CD8-positive, alpha-beta memory T cell (primary cell): Measurements from ENCODE around the gene SRGAP1. TPM values are rescaled to one million over a fixed set of nuclear protein-coding genes. Genes with fewer than 3 reads are reported as not detected.
"Not testable (repeated sequence)": the region's sequence is repeated elsewhere in the genome, so short reads cannot be mapped to it uniquely, and the experiment has no call there.

ENCODE experiments used
- CTCF ChIA-PET: fragments of 350-600 bp; sonication (Branson Sonifier 250); formaldehyde crosslinking; loops from one replicate; lab custom pipeline; 2021; ENCODE audit warnings: antibody characterized with exemption; lab: Charles Lee
- POLR2A ChIA-PET: fragments of 350-600 bp; sonication (Branson Sonifier 250); formaldehyde crosslinking; loops from one replicate; lab custom pipeline; 2021; ENCODE audit warnings: antibody characterized with exemption; lab: Charles Lee
- DNase-seq, 5 donors: peaks; one replicate each; pipeline versions ENCODE4 v3.0.0 to v3.0.0-alpha.2; 2020 to 2022; ENCODE audit warnings: mixed read lengths in 1 of 5
- H3K27ac ChIP-seq: one replicate; pipeline ENCODE4 v1.7.0; 2013; ENCODE audit warnings: low read depth, mild to moderate bottlenecking, low read length, moderate library complexity
- H3K27me3 ChIP-seq: 2 replicates; pipeline ENCODE4 v1.7.0; 2013; ENCODE audit warnings: low read length, mild to moderate bottlenecking; ENCODE audit not compliant: insufficient read depth, poor library complexity, severe bottlenecking
- H3K36me3 ChIP-seq: 2 replicates; pipeline ENCODE4 v1.7.0; 2013; ENCODE audit warnings: mild to moderate bottlenecking, low read length, moderate library complexity; ENCODE audit not compliant: insufficient read depth
- H3K4me1 ChIP-seq: 2 replicates; pipeline ENCODE4 v1.7.0; 2013; ENCODE audit warnings: mild to moderate bottlenecking, low read length, moderate library complexity; ENCODE audit not compliant: insufficient read depth
- H3K4me3 ChIP-seq: 2 replicates; pipeline ENCODE4 v1.7.0; 2013; ENCODE audit warnings: mild to moderate bottlenecking, low read length
- H3K9me3 ChIP-seq: 2 replicates; pipeline ENCODE4 v1.7.0; 2013; ENCODE audit warnings: mild to moderate bottlenecking, low read length
- H3K27ac Mint-ChIP-seq, 8 donors: one replicate each; pipeline ENCODE4 v1.8.0; 2020 to 2021; ENCODE audit warnings: mixed read lengths in 8 of 8, mild to moderate bottlenecking in 6 of 8, inconsistent platforms in 3 of 8, moderate library complexity in 3 of 8
- H3K27me3 Mint-ChIP-seq, 2 donors: one replicate each; pipeline ENCODE4 v1.8.0; 2020 to 2021; ENCODE audit warnings: mixed read lengths in 2 of 2, mild to moderate bottlenecking in 1 of 2, moderate library complexity in 1 of 2
- H3K36me3 Mint-ChIP-seq, 3 donors: one replicate each; pipeline ENCODE4 v1.8.0; 2020 to 2021; ENCODE audit warnings: mixed read lengths in 3 of 3, inconsistent platforms in 1 of 3, mild to moderate bottlenecking in 1 of 3
- H3K4me1 Mint-ChIP-seq, 3 donors: one replicate each; pipeline ENCODE4 v1.8.0; 2020 to 2021; ENCODE audit warnings: mixed read lengths in 3 of 3, inconsistent platforms in 1 of 3, mild to moderate bottlenecking in 1 of 3
- H3K4me3 Mint-ChIP-seq, 7 donors: one replicate each; pipeline ENCODE4 v1.8.0; 2020 to 2021; ENCODE audit warnings: mixed read lengths in 7 of 7, mild to moderate bottlenecking in 6 of 7, moderate library complexity in 4 of 7, inconsistent platforms in 2 of 7
- H3K9me3 Mint-ChIP-seq, 5 donors: one replicate each; pipeline ENCODE4 v1.8.0; 2020 to 2022; ENCODE audit warnings: mixed read lengths in 5 of 5, mild to moderate bottlenecking in 3 of 5, moderate library complexity in 2 of 5, inconsistent platforms in 1 of 5
- polyA plus RNA-seq: library from polyadenylated mRNA; unstranded; fragments of 300-500 nt; fragmentation: Illumina TruSeq; gene quantifications from one replicate; pipeline ENCODE4 v1.2.3, GENCODE V29; 2021
- total RNA-seq, 2 experiments: library from RNA; stranded (reverse); gene quantifications; one replicate each; pipeline ENCODE4 v1.2.3, GENCODE V29; 2021

SRGAP1 gene
- total and polyA plus RNA-seq, 3 experiments from 2014 or later: 0.09 to 0.64 (median 0.61) TPM

GRCh38 chr12:64006211-64006825, 161.8 kb downstream of the SRGAP1 start:
- Histone ChIP-seq H3K36me3 (no peaks in the 10 kb centered on the region), H3K4me1 (no peaks in the 10 kb centered on the region), H3K27ac (no peak overlapping the region), H3K4me3 (no peak overlapping the region), H3K27me3 (no peaks in the 10 kb centered on the region), H3K9me3 (no peaks in the 10 kb centered on the region)
- H3K4me1 Mint-ChIP-seq: no peaks in the 10 kb centered on the region
- peaks cover 0 to 2% of the 10 kb centered on the region in 2 donors for H3K27me3 Mint-ChIP-seq
- CTCF ChIA-PET: no interaction called here
- DNase-seq: no peak
- no peaks in the 10 kb centered on the region for H3K36me3 Mint-ChIP-seq
- H3K9me3 Mint-ChIP-seq: peaks cover 0 to 6% (median 3%) of the 10 kb centered on the region in 5 donors
- H3K4me3 Mint-ChIP-seq: no peak overlapping the region
- no peak overlapping the region for H3K27ac Mint-ChIP-seq
- POLR2A ChIA-PET: no interaction called here

GRCh38 chr12:64007853-64008252, 163.4 kb downstream of the SRGAP1 start:
- ChIA-PET POLR2A (no interaction called here), CTCF (no interaction called here)
- Mint-ChIP-seq H3K4me1 (no peaks in the 10 kb centered on the region), H3K36me3 (no peaks in the 10 kb centered on the region), H3K4me3 (no peak overlapping the region), H3K9me3 (peaks cover 0 to 6% (median 2%) of the 10 kb centered on the region in 5 donors), H3K27ac (no peak overlapping the region), H3K27me3 (peaks cover 0 to 2% of the 10 kb centered on the region in 2 donors)
- Histone ChIP-seq H3K4me1 (no peaks in the 10 kb centered on the region), H3K27me3 (no peaks in the 10 kb centered on the region), H3K4me3 (no peak overlapping the region), H3K27ac (no peak overlapping the region), H3K9me3 (no peaks in the 10 kb centered on the region), H3K36me3 (no peaks in the 10 kb centered on the region)
- DNase-seq: no peak

- Mint-ChIP-seq H3K36me3 (no peaks in the 10 kb centered on the region), H3K27ac (no peak overlapping the region), H3K27me3 (no peaks in the 10 kb centered on the region), H3K4me3 (no peak overlapping the region), H3K9me3 (peaks cover 0 to under 1% (median 0%) of the 10 kb centered on the region in 5 donors), H3K4me1 (no peaks in the 10 kb centered on the region)
- Histone ChIP-seq H3K36me3 (no peaks in the 10 kb centered on the region), H3K27ac (no peak overlapping the region), H3K9me3 (no peaks in the 10 kb centered on the region), H3K4me1 (no peaks in the 10 kb centered on the region), H3K27me3 (no peaks in the 10 kb centered on the region), H3K4me3 (no peak overlapping the region)
- ChIA-PET CTCF (no interaction called here), POLR2A (no interaction called here)
- no peak for DNase-seq
Observed at GRCh38 chr12:64008596-64008995, 164.1 kb downstream of the SRGAP1 start.

- Histone ChIP-seq H3K27ac (no peak overlapping the region), H3K9me3 (no peaks in the 10 kb centered on the region), H3K27me3 (no peaks in the 10 kb centered on the region), H3K4me1 (no peaks in the 10 kb centered on the region), H3K36me3 (no peaks in the 10 kb centered on the region), H3K4me3 (no peak overlapping the region)
- Mint-ChIP-seq H3K4me1 (no peaks in the 10 kb centered on the region), H3K4me3 (no peak overlapping the region), H3K36me3 (no peaks in the 10 kb centered on the region), H3K27me3 (peaks cover 0 to 2% of the 10 kb centered on the region in 2 donors), H3K27ac (no peak overlapping the region), H3K9me3 (no peaks in the 10 kb centered on the region)
- POLR2A ChIA-PET: no interaction called here
- no peak for DNase-seq
- CTCF ChIA-PET: no interaction called here
Observed at GRCh38 chr12:64009321-64010068, 165.0 kb downstream of the SRGAP1 start.

- POLR2A ChIA-PET: no interaction called here
- Mint-ChIP-seq H3K27me3 (peaks cover 0 to 3% of the 10 kb centered on the region in 2 donors), H3K9me3 (no peaks in the 10 kb centered on the region)
Observed at GRCh38 chr12:64010069-64010686, 165.7 kb downstream of the SRGAP1 start.

GRCh38 chr12:64016521-64016920, 172.0 kb downstream of the SRGAP1 start:
- no peak overlapping the region for H3K27ac ChIP-seq
- DNase-seq: no peak
- Mint-ChIP-seq H3K27me3 (peaks cover 3 to 4% of the 10 kb centered on the region in 2 donors), H3K9me3 (no peaks in the 10 kb centered on the region), H3K4me1 (no peaks in the 10 kb centered on the region), H3K36me3 (no peaks in the 10 kb centered on the region), H3K27ac (no peak overlapping the region), H3K4me3 (no peak overlapping the region)
- no peak overlapping the region for H3K4me3 ChIP-seq
- POLR2A ChIA-PET: no interaction called here
- H3K9me3 ChIP-seq: no peaks in the 10 kb centered on the region
- H3K27me3 ChIP-seq: no peaks in the 10 kb centered on the region
- H3K4me1 ChIP-seq: no peaks in the 10 kb centered on the region
- no peaks in the 10 kb centered on the region for H3K36me3 ChIP-seq
- CTCF ChIA-PET: no interaction called here

More at GRCh38 chr12:64010069-64010686, 165.7 kb downstream of the SRGAP1 start:
- H3K4me3 Mint-ChIP-seq: no peak overlapping the region
- H3K36me3 Mint-ChIP-seq: no peaks in the 10 kb centered on the region
- no peak overlapping the region for H3K27ac Mint-ChIP-seq
- Histone ChIP-seq H3K36me3 (no peaks in the 10 kb centered on the region), H3K4me3 (no peak overlapping the region), H3K27ac (no peak overlapping the region), H3K9me3 (no peaks in the 10 kb centered on the region), H3K4me1 (no peaks in the 10 kb centered on the region), H3K27me3 (no peaks in the 10 kb centered on the region)
- CTCF ChIA-PET: no interaction called here
- no peak for DNase-seq
- H3K4me1 Mint-ChIP-seq: no peaks in the 10 kb centered on the region

GRCh38 chr12:64018116-64018515, 173.6 kb downstream of the SRGAP1 start:
- H3K27me3 Mint-ChIP-seq, CTCF ChIA-PET, H3K4me3 ChIP-seq, DNase-seq, H3K4me3 Mint-ChIP-seq, H3K27ac ChIP-seq, H3K4me1 ChIP-seq, H3K27ac Mint-ChIP-seq, H3K36me3 Mint-ChIP-seq, POLR2A ChIA-PET, H3K27me3 ChIP-seq, H3K9me3 Mint-ChIP-seq, H3K9me3 ChIP-seq, H3K4me1 Mint-ChIP-seq, H3K36me3 ChIP-seq: not testable (repeated sequence)

- no peaks in the 10 kb centered on the region for H3K9me3 ChIP-seq
- H3K27me3 Mint-ChIP-seq: peaks cover 3 to 4% of the 10 kb centered on the region in 2 donors
- no peak overlapping the region for H3K27ac ChIP-seq
- no peaks in the 10 kb centered on the region for H3K36me3 ChIP-seq
- no peak overlapping the region for H3K4me3 Mint-ChIP-seq
- H3K27me3 ChIP-seq: no peaks in the 10 kb centered on the region
- no peak overlapping the region for H3K27ac Mint-ChIP-seq
- ChIA-PET CTCF (no interaction called here), POLR2A (no interaction called here)
- no peaks in the 10 kb centered on the region for H3K9me3 Mint-ChIP-seq
- H3K4me3 ChIP-seq: no peak overlapping the region
- no peak for DNase-seq
- no peaks in the 10 kb centered on the region for H3K36me3 Mint-ChIP-seq
- no peaks in the 10 kb centered on the region for H3K4me1 ChIP-seq
- H3K4me1 Mint-ChIP-seq: no peaks in the 10 kb centered on the region
Observed at GRCh38 chr12:64018524-64018923, 174.0 kb downstream of the SRGAP1 start.
